CD1c-positive myeloid dendritic cell (primary cell): Measurements from ENCODE around the gene LETM1.
A peak's percentile ranks its signal among the peaks of the same experiment; 100 is the strongest.

ENCODE experiments used
- DNase-seq: peaks from one replicate; pipeline ENCODE4 v3.0.0-alpha.2; 2016; ENCODE audit errors: extremely low spot score

The LETM1 gene

DNA sequence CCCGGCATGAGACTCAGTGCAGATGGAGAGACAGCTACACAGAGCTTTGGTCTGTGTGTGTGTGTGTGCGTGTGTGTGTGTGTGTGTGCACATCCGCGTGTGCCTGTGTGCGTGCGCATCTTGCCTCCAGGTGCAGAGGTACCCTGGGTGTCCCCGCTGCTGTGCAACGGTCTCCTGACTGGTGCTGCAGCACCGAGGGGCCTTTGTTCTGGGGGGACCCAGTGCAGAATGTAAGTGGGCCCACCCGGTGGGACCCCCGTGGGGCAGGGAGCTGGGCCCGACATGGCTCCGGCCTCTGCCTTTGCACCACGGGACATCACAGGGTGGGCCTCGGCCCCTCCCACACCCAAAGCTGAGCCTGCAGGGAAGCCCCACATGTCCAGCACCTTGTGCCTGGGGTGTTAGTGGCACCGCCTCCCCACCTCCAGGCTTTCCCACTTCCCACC is 48.6 kb downstream of the LETM1 start:
- DNase-seq: no peak

DNA sequence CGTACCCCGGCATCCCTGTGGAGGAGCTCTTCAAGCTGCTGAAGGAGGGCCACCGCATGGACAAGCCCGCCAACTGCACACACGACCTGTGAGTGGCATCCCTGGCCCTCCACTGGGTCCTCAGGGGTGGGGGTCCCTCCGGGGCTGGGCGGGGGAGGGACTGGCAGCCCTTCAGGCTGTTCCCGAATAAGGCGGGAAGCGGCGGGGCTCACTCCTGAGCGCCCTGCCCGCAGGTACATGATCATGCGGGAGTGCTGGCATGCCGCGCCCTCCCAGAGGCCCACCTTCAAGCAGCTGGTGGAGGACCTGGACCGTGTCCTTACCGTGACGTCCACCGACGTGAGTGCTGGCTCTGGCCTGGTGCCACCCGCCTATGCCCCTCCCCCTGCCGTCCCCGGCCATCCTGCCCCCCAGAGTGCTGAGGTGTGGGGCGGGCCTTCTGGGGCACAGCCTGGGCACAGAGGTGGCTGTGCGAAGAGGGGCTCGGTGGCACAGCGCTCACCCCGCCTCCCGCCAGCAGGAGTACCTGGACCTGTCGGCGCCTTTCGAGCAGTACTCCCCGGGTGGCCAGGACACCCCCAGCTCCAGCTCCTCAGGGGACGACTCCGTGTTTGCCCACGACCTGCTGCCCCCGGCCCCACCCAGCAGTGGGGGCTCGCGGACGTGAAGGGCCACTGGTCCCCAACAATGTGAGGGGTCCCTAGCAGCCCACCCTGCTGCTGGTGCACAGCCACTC is 49.2 kb downstream of the LETM1 start:
- DNase-seq: no peak

DNA sequence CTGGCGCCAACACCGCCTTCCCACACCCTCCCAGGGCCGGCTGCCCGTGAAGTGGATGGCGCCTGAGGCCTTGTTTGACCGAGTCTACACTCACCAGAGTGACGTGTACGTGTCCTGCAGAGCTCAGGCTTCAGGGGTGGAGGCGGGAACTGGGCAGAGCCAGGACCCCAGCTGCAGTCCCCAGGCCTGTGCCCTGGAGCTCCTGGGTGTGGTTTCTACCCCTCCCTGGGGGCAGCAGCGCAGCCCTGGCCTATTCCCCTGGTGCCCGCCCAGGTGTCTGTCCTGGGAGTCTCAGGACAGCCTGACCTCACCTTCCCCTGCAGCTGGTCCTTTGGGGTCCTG is 49.8 kb downstream of the LETM1 start:
- no peak for DNase-seq

DNA sequence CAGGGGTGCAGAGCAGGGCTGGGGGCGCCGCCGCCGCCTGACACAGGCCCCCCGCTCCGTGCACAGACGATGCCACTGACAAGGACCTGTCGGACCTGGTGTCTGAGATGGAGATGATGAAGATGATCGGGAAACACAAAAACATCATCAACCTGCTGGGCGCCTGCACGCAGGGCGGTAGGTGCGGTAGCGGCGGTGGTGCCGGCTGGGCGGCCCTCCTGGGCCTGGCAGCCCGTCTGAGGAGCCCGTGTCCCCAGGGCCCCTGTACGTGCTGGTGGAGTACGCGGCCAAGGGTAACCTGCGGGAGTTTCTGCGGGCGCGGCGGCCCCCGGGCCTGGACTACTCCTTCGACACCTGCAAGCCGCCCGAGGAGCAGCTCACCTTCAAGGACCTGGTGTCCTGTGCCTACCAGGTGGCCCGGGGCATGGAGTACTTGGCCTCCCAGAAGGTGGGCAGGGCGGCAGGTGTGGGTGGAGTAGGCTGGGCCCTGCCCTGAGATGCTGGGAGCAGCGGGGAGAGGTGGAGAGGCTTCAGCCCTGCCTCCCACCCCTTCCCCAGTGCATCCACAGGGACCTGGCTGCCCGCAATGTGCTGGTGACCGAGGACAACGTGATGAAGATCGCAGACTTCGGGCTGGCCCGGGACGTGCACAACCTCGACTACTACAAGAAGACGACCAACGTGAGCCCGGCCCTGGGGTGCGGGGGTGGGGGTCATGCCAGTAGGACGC is 50.3 kb downstream of the LETM1 start:
- no peak for DNase-seq

DNA sequence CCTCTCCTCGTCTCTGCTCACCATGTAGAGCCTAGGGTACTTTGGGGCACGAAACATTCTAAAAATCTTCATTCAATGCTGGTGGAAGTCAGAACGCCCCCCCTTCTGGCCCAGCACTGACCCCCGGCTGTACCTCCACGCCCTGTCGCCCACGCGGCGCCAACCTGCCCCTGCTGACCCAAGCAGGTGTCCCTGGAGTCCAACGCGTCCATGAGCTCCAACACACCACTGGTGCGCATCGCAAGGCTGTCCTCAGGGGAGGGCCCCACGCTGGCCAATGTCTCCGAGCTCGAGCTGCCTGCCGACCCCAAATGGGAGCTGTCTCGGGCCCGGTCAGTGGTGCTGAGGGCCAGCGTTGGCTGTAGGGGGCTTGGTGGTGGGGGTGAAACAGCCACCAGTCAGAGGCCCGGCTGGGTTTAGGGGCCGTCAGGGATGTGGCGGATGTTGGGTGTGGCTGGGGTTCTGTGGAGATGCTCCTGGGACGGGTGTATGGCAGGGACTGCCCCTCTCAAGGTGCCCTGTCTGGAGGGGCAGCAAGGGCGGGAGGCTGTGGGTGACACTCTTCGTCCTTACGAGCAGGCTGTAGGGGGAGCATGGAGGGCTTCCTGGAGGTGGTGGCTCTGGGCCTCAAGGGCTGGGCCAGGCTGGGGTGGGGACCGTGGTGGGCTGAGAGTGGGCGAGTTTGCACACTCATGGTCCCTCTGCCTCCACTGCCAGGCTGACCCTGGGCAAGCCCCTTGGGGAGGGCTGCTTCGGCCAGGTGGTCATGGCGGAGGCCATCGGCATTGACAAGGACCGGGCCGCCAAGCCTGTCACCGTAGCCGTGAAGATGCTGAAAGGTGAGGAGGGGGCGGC is 51.1 kb downstream of the LETM1 start:
- DNase-seq: no peak

DNA sequence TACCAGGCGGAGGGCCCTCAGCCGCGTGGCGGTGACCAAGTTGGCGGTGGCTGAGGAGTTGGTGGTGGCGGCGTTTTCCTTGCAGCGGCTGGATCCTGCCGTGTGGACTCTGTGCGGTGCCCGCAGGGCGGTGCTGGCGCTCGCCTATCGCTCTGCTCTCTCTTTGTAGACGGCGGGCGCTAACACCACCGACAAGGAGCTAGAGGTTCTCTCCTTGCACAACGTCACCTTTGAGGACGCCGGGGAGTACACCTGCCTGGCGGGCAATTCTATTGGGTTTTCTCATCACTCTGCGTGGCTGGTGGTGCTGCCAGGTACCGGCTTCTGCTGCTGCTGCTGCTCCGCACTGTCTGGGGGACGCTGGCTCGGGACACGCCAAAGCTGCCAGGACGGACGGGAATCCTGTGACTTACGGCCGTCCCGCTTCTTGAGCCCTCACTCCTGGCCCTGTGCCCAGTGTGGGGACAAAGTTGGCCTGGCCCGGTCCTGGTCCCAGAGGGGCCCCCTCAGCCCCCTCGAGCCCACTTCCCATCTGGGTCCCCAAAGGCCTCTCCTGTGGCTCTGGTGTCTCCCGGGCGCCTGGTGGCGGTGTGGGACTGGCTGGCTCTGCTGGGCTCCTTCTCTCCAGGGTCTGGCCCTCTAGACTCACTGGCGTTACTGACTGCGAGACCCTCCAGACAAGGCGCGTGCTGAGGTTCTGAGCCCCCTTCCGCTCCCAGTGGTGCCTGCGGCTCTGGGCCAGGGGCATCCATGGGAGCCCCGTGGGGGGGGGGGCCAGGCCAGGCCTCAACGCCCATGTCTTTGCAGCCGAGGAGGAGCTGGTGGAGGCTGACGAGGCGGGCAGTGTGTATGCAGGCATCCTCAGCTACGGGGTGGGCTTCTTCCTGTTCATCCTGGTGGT is 52.2 kb downstream of the LETM1 start:
- no peak for DNase-seq

DNA sequence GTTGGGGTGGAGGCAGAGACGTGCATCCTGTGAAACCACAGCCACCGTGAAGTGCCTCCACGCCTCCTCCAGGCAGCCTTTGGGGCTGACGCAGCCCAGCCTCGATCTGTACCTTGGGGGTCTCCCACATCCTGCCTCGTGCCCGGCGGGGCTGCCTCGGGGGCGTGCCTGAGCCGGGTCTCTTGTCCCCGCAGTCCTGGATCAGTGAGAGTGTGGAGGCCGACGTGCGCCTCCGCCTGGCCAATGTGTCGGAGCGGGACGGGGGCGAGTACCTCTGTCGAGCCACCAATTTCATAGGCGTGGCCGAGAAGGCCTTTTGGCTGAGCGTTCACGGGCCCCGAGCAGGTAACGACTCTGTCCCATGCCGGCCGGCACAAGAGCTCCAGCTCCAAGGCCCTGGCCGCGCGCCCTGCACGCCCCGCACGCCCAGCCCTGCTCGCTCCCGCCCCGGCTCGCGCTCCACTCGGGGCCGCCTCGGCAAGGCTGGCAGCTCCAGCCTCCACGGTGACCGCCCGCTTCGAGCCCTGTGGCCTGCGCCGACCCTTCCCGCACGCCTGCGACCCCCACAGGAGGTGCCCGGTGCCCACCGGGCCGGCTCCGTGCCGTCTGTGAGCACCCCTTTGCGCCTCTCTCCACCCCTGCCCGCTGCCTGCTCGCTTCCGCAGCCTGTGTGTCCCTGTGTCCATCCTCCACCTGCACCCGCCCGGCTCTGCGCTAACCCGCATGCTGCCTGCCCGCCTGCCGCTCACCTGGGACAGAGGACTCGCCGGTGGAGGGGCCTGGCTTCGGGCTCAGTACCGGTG is 53.0 kb downstream of the LETM1 start:
- DNase-seq: no peak

DNA sequence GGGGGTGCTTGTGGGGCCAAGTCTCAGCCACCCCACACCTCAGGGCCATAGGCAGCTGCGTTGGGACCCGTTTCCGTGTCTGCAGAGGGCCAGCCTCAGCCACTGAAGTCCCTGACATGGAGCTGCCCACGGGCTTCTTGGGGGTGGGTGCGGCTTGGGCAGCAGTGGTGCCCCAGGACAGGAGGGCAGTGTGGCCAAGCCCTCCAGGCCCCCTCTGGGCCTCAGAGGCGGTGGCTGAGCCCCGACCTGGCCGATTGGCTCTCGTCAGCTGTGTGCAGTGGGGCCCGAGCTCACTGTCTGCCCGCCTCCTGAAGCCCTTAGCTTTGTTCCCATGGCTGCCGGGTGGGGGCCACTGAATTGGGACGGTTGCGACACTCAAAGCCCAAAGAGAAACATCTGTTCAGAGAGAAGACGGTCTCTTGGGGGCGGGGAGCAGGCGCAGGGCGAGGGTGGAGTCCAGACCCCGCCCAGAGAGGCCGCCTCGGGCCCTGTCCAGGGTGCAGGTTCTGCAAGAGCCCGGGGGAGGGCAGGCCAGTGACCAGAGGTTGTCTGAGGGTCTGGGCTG is 53.7 kb downstream of the LETM1 start:
- DNase-seq: peak; percentile 19

DNA sequence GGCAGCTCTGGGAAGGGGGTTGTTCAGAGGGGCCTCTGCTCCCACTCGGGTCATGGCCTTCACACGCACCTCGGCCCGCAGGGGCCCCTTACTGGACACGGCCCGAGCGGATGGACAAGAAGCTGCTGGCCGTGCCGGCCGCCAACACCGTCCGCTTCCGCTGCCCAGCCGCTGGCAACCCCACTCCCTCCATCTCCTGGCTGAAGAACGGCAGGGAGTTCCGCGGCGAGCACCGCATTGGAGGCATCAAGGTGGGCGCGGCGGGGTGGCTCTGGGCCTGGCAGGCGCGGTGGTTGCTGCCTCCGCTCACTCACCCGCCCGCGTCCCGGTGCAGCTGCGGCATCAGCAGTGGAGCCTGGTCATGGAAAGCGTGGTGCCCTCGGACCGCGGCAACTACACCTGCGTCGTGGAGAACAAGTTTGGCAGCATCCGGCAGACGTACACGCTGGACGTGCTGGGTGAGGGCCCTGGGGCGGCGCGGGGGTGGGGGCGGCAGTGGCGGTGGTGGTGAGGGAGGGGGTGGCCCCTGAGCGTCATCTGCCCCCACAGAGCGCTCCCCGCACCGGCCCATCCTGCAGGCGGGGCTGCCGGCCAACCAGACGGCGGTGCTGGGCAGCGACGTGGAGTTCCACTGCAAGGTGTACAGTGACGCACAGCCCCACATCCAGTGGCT is 54.5 kb downstream of the LETM1 start:
- no peak for DNase-seq

DNA sequence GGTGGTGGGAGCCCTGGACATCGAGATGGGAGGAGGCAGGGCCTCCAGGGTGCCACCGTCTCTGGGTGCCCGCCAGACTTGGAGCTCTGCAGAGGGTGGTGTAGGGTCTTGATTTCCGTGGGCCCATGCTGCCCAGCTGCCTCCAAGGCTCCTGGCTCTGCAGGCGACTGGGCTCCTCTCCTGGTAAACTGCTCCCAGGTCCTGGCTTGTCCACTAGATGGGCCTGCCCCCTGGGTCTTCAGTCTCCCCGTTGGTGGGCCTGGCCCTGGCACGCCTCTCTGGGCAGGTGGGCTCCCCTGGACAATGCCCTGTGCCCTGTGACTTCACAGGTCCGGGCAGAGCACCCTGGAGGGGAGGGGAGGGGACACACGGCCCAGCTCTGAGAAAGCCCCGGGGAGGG is 55.2 kb downstream of the LETM1 start:
- DNase-seq: no peak

DNA sequence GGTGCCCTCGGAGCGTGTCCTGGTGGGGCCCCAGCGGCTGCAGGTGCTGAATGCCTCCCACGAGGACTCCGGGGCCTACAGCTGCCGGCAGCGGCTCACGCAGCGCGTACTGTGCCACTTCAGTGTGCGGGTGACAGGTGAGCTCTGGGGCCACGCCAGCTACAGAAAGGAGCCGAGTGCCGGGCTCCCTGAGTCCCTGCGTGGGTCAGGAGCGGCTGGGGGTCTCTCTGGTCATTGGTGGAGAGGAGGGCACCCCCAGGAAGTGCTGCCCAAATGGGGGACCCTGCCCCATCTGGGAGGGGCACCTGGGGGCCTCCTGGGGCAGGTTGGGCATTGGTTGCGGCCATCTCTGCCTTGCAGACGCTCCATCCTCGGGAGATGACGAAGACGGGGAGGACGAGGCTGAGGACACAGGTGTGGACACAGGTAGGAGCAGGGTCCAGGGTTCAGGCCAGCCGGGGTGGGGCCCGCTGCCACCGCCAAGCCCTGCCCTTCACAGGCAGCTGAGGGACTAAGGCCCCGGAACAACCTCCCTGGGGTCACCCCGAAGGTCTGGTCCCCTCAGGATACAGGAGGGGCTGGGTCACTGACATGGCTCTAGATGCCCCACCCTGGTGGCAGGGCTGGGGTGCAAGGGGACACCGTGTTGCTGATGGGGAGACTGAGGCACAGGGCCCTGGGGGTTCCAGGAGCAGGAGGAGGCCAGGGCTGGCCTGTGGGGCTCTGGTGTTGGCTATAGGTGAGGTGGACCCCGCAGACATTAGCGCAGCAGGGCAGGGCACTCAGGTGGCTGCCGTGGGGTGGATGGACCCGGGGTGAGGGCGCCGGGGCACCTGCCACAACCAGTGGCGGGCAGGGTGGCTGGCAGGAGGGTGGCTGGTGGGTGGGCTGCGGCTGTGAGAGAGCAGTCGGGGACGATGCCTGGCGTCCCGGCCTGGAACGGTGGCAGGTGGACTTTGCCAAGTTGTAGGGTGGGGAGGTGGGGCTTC is 56.3 kb downstream of the LETM1 start:
- no peak for DNase-seq

DNA sequence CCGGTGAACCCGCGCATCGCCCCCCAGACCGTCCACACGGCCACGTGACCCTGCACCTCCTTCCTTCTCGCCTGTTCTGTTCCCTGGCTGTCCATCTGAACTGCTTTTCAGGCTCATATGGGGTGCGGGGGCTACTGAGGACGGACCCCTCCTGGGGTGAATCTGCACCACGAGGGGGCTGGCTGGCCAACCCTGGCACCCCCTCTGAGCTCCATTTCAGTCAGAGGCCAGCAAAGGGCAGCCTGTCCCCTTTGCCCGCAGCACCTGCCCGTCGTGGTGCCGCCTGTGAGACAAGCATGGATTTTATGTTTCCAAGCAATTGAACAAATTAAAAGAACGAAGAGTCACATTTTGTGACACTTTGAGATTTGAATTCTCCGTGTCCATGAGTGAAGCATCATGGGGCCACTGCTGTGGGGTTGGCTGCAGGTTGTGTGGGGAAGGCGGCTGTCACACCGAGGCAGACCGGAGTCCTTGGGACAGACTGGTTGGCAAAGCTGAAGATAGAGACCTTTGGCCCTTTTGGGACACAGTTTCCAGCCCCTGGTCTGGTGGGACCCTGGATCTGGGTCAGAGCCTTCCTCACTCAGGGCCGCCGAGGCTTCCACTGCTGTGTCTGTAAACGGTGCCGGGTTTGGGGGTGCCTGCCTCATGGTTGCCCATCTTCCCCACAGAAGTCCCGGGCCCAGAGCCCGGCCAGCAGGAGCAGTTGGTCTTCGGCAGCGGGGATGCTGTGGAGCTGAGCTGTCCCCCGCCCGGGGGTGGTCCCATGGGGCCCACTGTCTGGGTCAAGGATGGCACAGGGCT is 57.2 kb downstream of the LETM1 start:
- no peak for DNase-seq

DNA sequence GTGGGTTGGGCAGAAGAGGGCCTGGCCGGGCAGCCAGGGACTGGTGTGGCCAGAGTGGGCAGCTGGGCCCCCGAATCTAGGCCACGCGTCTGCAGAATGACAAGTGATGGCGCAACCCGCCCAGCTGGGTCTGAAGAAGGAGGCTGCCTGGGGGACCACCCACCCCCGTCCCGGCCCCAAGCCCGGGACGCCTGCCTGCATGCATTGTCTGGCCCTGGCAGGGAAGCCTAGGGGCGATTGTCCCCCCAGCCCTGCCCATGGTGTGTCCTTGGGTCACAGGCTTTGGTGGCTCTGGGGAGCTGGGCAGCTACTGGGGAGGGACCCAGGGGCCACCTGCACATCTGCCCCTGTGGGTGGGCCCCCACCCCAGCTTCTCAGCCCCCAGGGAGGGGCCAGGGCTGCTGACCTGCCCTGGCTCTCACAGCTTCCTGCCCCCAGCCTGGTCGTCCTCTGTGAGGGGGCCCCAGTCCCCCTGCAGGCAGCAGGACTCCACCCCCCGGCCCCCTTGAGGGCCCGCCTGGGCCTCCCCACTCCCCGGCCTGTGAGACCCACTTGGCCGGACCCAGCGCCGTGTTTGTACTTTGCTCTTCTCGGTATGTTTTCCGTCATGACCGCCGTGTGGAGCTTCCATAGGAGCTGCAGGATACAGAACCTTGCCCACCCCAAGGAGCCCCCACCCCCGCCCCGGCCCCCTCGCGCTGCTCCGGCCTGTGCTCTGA is 57.9 kb downstream of the LETM1 start:
- DNase-seq: no peak

DNA sequence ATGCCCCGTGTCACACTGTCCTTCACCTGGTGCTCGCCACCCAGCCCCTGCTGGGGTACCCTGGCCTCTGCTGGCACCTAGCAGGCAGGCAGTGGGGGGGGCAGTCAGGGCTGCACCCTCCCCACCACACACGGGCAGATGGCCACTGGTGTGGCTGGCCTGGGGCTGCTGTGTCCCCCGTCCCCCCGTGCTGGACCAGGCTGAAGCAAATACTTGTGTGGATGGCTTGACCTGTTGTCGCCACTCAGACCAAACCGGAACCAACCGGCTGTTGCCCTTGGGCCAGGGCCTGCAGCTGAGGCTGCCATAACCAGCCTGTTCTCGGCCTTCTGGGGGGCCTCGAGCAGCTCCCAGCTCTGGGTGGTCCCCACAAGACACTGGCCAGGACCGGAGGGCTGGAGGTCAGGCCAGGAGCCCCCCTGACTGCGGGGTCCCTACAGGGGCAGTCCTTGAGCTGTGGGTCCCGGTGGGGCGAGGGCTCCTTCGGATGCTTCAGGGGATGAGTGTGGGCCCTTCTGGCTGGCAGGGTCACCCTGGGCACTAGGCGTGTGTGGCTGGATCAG is 58.6 kb downstream of the LETM1 start:
- DNase-seq: no peak

DNA sequence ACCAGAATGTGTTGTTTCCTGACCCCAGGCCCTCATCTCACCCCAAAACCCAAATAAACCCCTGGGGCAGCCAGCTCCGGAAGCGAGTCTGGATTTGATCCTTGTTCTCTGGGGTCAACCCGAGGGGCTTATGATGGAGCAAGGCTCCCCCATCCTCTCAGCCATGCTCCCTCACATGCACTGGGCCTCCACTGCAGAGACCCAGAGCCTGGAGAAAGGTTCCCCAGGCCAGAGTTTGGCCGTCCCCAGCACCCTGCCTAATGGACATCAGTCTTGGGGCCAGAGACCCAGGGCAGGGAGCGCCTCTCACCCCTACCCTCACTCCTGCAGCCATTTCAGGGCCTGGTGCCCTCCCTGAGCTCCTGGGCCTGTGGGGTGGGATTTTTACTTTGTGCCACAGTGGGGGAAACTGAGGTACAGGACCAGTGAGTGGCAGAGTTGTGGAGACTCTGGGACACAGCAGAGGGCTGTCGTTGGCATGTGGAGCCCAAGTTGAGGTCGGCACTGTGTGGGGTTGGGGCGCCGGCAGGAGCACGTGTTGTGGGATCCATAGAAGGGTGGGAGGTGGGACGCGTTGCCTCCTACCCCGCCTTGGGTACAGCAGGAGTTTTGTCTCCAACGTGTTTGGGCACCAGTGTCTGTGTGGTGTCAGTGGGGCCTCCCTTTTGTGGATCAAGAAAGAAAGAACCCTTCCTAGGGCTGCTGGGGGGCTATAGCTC is 59.3 kb downstream of the LETM1 start:
- DNase-seq: no peak
